Brain microvascular endothelial cell (primary cell): ENCODE results near the gene ALPK1.

ENCODE experiments used
- DNase-seq: peaks from one replicate; pipeline ENCODE4 v3.0.0-alpha.2; 2020
- H3K27ac ChIP-seq: fragments of 250-450 bp; sonication (Bioruptor Pico); 2 replicates; pipeline ENCODE4 v1.5.1; 2020; ENCODE audit warnings: mild to moderate bottlenecking, moderate library complexity
- H3K27me3 ChIP-seq: fragments of 250-450 bp; sonication (Bioruptor Pico); replicated peaks from 2 replicates; pipeline ENCODE4 v1.5.1; 2020; ENCODE audit warnings: mild to moderate bottlenecking
- H3K36me3 ChIP-seq: fragments of 250-450 bp; sonication (Bioruptor Pico); replicated peaks from 2 replicates; pipeline ENCODE4 v1.5.1; 2020; ENCODE audit warnings: mild to moderate bottlenecking
- H3K4me3 ChIP-seq: 2 replicates; pipeline ENCODE4 v1.5.1; 2011; ENCODE audit warnings: low read depth, mild to moderate bottlenecking, control low read depth, low read length, moderate library complexity
- in situ Hi-C: cut with HindIII; loops from 2 replicates; pipeline ENCODE4 v1.10.0; 2017; ENCODE audit warnings: low sequenced_read_pairs, low pct_ligation_motif_present
- TF ChIP-seq, protein P1 (sequence below): IDR thresholded peaks from 2 replicates; pipeline ENCODE4 v1.5.1; 2011; ENCODE audit warnings: low read depth, mild to moderate bottlenecking, moderate library complexity, low read length, control low read depth, inconsistent platforms; ENCODE audit errors: missing control alignments

Gene ALPK1

DNA sequence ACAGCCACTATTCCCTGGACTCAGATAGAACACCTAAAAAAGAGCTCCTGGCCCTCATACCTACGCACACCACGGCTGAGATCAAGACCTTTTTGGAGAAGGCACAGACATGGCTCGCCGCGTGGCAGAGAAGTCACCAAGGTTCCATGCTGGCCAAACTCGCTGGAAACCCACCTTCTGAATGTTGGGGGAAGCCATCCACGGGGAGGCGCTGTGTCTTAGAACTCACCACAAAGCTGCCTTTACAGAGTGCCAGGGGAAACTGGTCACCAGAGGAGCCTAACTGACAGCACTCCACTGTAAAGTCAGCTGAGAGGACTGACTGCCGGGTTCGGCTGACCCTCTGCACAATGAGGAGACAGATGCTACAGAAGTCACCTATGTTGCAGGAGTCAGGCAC lies 120.9 kb downstream of the ALPK1 start:
- Histone ChIP-seq H3K27ac (no peak overlapping the region), H3K36me3 (no peaks in the 10 kb centered on the region), H3K4me3 (no peak overlapping the region), H3K27me3 (no peaks in the 10 kb centered on the region)
- in situ Hi-C loops: no loop called here
- DNase-seq: no peak
- TF ChIP-seq, protein P1, sequence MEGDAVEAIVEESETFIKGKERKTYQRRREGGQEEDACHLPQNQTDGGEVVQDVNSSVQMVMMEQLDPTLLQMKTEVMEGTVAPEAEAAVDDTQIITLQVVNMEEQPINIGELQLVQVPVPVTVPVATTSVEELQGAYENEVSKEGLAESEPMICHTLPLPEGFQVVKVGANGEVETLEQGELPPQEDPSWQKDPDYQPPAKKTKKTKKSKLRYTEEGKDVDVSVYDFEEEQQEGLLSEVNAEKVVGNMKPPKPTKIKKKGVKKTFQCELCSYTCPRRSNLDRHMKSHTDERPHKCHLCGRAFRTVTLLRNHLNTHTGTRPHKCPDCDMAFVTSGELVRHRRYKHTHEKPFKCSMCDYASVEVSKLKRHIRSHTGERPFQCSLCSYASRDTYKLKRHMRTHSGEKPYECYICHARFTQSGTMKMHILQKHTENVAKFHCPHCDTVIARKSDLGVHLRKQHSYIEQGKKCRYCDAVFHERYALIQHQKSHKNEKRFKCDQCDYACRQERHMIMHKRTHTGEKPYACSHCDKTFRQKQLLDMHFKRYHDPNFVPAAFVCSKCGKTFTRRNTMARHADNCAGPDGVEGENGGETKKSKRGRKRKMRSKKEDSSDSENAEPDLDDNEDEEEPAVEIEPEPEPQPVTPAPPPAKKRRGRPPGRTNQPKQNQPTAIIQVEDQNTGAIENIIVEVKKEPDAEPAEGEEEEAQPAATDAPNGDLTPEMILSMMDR: no peak

- in situ Hi-C loops: no loop called here
- TF ChIP-seq, protein P1: no peak
- no peak overlapping the region for H3K4me3 ChIP-seq
These were observed 124.7 kb downstream of the ALPK1 start for GRCh38 chr4:112421911-112422310.

DNA sequence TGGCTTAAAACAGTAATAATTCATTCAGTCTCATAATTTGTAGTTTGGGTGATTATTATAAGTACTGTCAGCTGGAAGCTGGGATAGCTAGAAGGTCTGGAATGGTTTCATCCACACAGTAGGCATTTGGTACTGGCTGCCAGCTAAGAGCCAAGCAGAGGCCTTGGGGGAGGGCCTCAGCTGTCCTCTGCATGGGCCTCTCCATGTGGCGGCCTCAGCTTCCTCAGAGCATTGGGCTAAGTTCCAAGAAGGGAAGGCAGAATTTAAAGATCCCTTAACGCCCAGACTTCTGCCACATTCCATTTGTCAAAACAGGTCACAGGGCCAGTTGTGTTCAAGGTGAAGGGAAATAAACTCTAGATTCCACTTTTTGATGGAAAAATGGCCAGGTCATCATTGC lies 125.5 kb downstream of the ALPK1 start:
- Histone ChIP-seq H3K36me3 (no peaks in the 10 kb centered on the region), H3K27ac (no peak overlapping the region), H3K27me3 (no peaks in the 10 kb centered on the region), H3K4me3 (no peak overlapping the region)
- no peak for DNase-seq
- TF ChIP-seq, protein P1: no peak
- in situ Hi-C loops: no loop called here

More at GRCh38 chr4:112421911-112422310, 124.7 kb downstream of the ALPK1 start:
- H3K36me3 ChIP-seq: no peaks in the 10 kb centered on the region
- no peak for DNase-seq
- H3K27me3 ChIP-seq: no peaks in the 10 kb centered on the region
- H3K27ac ChIP-seq: no peak overlapping the region

GRCh38 chr4:112423591-112423990 lies 126.4 kb downstream of the ALPK1 start:
- DNase-seq: no peak
- no peak overlapping the region for H3K4me3 ChIP-seq
- TF ChIP-seq, protein P1: no peak
- in situ Hi-C loops: no loop called here
- no peaks in the 10 kb centered on the region for H3K27me3 ChIP-seq
- H3K36me3 ChIP-seq: no peaks in the 10 kb centered on the region
- no peak overlapping the region for H3K27ac ChIP-seq

- TF ChIP-seq, protein P1: no peak
- DNase-seq: no peak
- no peak overlapping the region for H3K27ac ChIP-seq
- H3K36me3 ChIP-seq: no peaks in the 10 kb centered on the region
- in situ Hi-C loops: no loop called here
- H3K4me3 ChIP-seq: no peak overlapping the region
- no peaks in the 10 kb centered on the region for H3K27me3 ChIP-seq
These were observed 128.7 kb downstream of the ALPK1 start for GRCh38 chr4:112425823-112426222.

DNA sequence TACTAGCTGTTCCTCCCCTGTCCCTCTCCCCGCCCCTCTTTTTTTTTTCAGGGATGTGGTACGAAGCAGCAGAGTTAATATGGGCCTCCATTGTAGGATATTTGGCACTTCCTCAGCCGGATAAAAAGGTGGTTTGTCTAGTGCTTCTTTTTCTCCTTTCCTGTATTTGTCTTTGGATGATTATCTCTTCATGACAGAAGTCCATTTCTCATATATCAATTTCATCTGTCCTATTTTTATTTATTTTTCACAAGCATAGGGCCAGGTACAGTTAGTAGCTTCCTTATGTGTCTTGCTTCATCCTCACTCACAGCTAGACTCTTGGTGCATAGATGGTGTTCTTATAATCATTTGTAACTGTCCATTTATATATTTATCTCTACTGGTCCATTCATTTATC lies 129.2 kb downstream of the ALPK1 start:
- DNase-seq: no peak
- no peak overlapping the region for H3K27ac ChIP-seq
- no peaks in the 10 kb centered on the region for H3K27me3 ChIP-seq
- H3K36me3 ChIP-seq: no peaks in the 10 kb centered on the region
- in situ Hi-C loops: no loop called here
- TF ChIP-seq, protein P1: no peak
- H3K4me3 ChIP-seq: no peak overlapping the region
